HCT116 (cell line): ENCODE results near the gene KLK6. TPM values are rescaled to one million over a fixed set of nuclear protein-coding genes. Genes with fewer than 3 reads are reported as not detected.

ENCODE experiments used
- ATAC-seq: fragments of 200-7000 bp; cut with Tn5 transposase; 2 replicates; pipeline ENCODE4 v1.9.1; 2020; ENCODE audit warnings: mild to moderate bottlenecking, moderate library complexity
- BruUV-seq: library from RNA; stranded (reverse); fragments of 400-500 nt; replicated peaks from 2 replicates; lab custom pipeline; 2021; lab: Mats Ljungman, UMichigan
- CTCF ChIA-PET: fragments of 300-600 bp; sonication (Branson Sonifier 250); formaldehyde crosslinking; loops from one replicate; lab custom pipeline; 2021; ENCODE audit warnings: antibody characterized with exemption; lab: Charles Lee
- POLR2A ChIA-PET: fragments of 300-600, 350-600 bp; sonication (Branson Sonifier 250); formaldehyde crosslinking; loops from one replicate; lab custom pipeline; 2021; ENCODE audit warnings: antibody characterized with exemption; lab: Charles Lee
- RAD21 ChIA-PET, 2 experiments: fragments of 300-600 bp; sonication (Branson Sonifier 250); formaldehyde crosslinking; loops; one replicate each; lab custom pipeline; 2023; ENCODE audit warnings: low total read pairs in 2 of 2; ENCODE audit not compliant: uncharacterized antibody in 2 of 2, unreplicated experiment in 2 of 2, low non-redundant PET in 1 of 2; lab: Charles Lee
- DNase-seq: peaks from one replicate; pipeline ENCODE4 v3.0.0-alpha.2; 2010; ENCODE audit warnings: low read depth, low spot score
- H2AFZ ChIP-seq: fragments of 200-600 bp; shearing (Covaris generic), sonication (generic); 2 replicates; pipeline ENCODE4 v1.6.1; 2017; ENCODE audit warnings: low read depth, mixed run types, mixed read lengths, antibody characterized with exemption, low read length; ENCODE audit not compliant: poor library complexity, severe bottlenecking
- H3K27ac ChIP-seq: 2 replicates; pipeline ENCODE4 v1.5.1; 2012; ENCODE audit warnings: low read depth, low read length
- H3K27me3 ChIP-seq: fragments of 200-600 bp; sonication (generic); 2 replicates; pipeline ENCODE4 v1.6.1; 2016; ENCODE audit warnings: mixed run types, low read length, mixed read lengths; ENCODE audit not compliant: insufficient read depth
- H3K36me3 ChIP-seq, 2 experiments: fragments of 200-500 bp in 1 of 2; fragments of 200-600 bp in 1 of 2; sonication (Bioruptor generic) in 1 of 2; sonication (generic) in 1 of 2; 2 replicates each; pipeline versions ENCODE4 v1.5.1 to v1.6.1; 2014 to 2016; ENCODE audit warnings: low read length in 2 of 2, inconsistent platforms in 1 of 2, mixed read lengths in 1 of 2, mixed run types in 1 of 2; ENCODE audit not compliant: insufficient read depth in 2 of 2, control insufficient read depth in 1 of 2
- H3K4me1 ChIP-seq, 2 experiments: fragments of 200-600 bp in 1 of 2; sonication (generic) in 1 of 2; 2 replicates each; pipeline versions ENCODE4 v1.5.1 to v1.6.1; 2012 to 2017; ENCODE audit warnings: low read length in 2 of 2, inconsistent platforms in 1 of 2, mild to moderate bottlenecking in 1 of 2, mixed read lengths in 1 of 2, mixed run types in 1 of 2, moderate library complexity in 1 of 2; ENCODE audit not compliant: insufficient read depth in 2 of 2, control insufficient read depth in 1 of 2
- H3K4me2 ChIP-seq: fragments of 200-600 bp; sonication (generic); 2 replicates; pipeline ENCODE4 v1.6.1; 2017; ENCODE audit warnings: mixed run types, low read length, mixed read lengths
- H3K4me3 ChIP-seq, 2 experiments: fragments of 200-600 bp in 1 of 2; sonication (generic) in 1 of 2; replicated peaks in 1 of 2; 2 replicates each; pipeline ENCODE4 v1.5.1; 2011 to 2016; ENCODE audit warnings: low read length in 2 of 2, control low read depth in 1 of 2, low read depth in 1 of 2, mild to moderate bottlenecking in 1 of 2, mixed read lengths in 1 of 2, mixed run types in 1 of 2
- H3K79me2 ChIP-seq: fragments of 200-600 bp; sonication (generic); 2 replicates; pipeline ENCODE4 v1.6.1; 2017; ENCODE audit warnings: mild to moderate bottlenecking, mixed run types, low read length, moderate library complexity, mixed read lengths; ENCODE audit not compliant: insufficient read depth
- H3K9ac ChIP-seq: fragments of 200-600 bp; sonication (generic); 2 replicates; pipeline ENCODE4 v1.6.1; 2016; ENCODE audit warnings: low read length, mixed read lengths
- H3K9me2 ChIP-seq: fragments of 200-600 bp; sonication (generic), shearing (Covaris generic); 2 replicates; pipeline ENCODE4 v1.6.1; 2017; ENCODE audit warnings: mixed run types, mild to moderate bottlenecking, moderate library complexity; ENCODE audit not compliant: insufficient read depth
- H3K9me3 ChIP-seq, 2 experiments: fragments of 200-500 bp in 1 of 2; fragments of 200-600 bp in 1 of 2; sonication (Bioruptor generic) in 1 of 2; sonication (generic) in 1 of 2; 2 replicates each; pipeline ENCODE4 v1.6.1; 2014 to 2017; ENCODE audit warnings: low read length in 2 of 2, mixed read lengths in 2 of 2, inconsistent platforms in 1 of 2, low read depth in 1 of 2, mild to moderate bottlenecking in 1 of 2, mixed run types in 1 of 2, moderate library complexity in 1 of 2; ENCODE audit not compliant: control insufficient read depth in 1 of 2, insufficient read depth in 1 of 2
- H4K20me1 ChIP-seq: fragments of 200-600 bp; sonication (generic), shearing (Covaris generic); 2 replicates; pipeline ENCODE4 v1.6.1; 2017; ENCODE audit warnings: mixed run types, mild to moderate bottlenecking, moderate library complexity; ENCODE audit not compliant: insufficient read depth
- ATF3 ChIP-seq: IDR thresholded peaks from 2 replicates; pipeline ENCODE4 v1.6.1; 2012
- CEBPB ChIP-seq: IDR thresholded peaks from 2 replicates; pipeline ENCODE4 v1.6.1; 2012; ENCODE audit warnings: low read depth
- EGR1 ChIP-seq: IDR thresholded peaks from 2 replicates; pipeline ENCODE4 v1.6.1; 2012; ENCODE audit warnings: low read depth
- EZH2phosphoT487 ChIP-seq: fragments of 200-600 bp; IDR thresholded peaks from 2 replicates; pipeline ENCODE4 v1.6.1; 2018; ENCODE audit warnings: antibody characterized with exemption, borderline replicate concordance
- FOSL1 ChIP-seq: IDR thresholded peaks from 2 replicates; pipeline ENCODE4 v1.6.1; 2012; ENCODE audit warnings: low read depth
- MAX ChIP-seq: IDR thresholded peaks from 2 replicates; pipeline ENCODE4 v1.6.1; 2012
- REST ChIP-seq: IDR thresholded peaks from 2 replicates; pipeline ENCODE4 v1.6.1; 2012; ENCODE audit warnings: low read depth
- SIN3A ChIP-seq: IDR thresholded peaks from 2 replicates; pipeline ENCODE4 v1.6.1; 2012; ENCODE audit warnings: low read depth
- YY1 ChIP-seq: IDR thresholded peaks from 2 replicates; pipeline ENCODE4 v1.6.1; 2011; ENCODE audit warnings: low read length, low read depth, moderate library complexity, mild to moderate bottlenecking; ENCODE audit not compliant: insufficient replicate concordance; ENCODE audit errors: extremely low read depth
- ZFX ChIP-seq: fragments of 450-650 bp; IDR thresholded peaks from 2 replicates; pipeline ENCODE4 v1.6.1; 2017
- intact Hi-C: fragments of 100-400 bp; cut with micrococcal nuclease; formaldehyde crosslinking; loops from 2 replicates; pipeline ENCODE4 v1.10.0; 2022
- total RNA-seq: library from RNA; stranded (reverse); gene quantifications from one replicate; pipeline ENCODE4 v1.2.1, GENCODE V29; 2021; ENCODE audit not compliant: unreplicated experiment

Gene KLK6
- total RNA-seq, 1 experiment from 2014 or later: 40.5 TPM

GRCh38 chr19:50928831-50929230 lies 40.6 kb downstream of the KLK6 start (continued):
- TF ChIP-seq REST (no peak), EGR1 (no peak), SIN3A (no peak), MAX (no peak), FOSL1 (no peak), ATF3 (no peak)

- Histone ChIP-seq H3K36me3 (no peaks in the 10 kb centered on the region), H4K20me1 (no peaks in the 10 kb centered on the region), H3K27ac (no peak overlapping the region), H3K27me3 (no peaks in the 10 kb centered on the region), H2AFZ (no peak overlapping the region), H3K9me2 (no peaks in the 10 kb centered on the region), H3K9ac (no peak overlapping the region), H3K4me3 (no peak overlapping the region), H3K79me2 (no peaks in the 10 kb centered on the region), H3K4me1 (peaks cover 26 to 34% of the 10 kb centered on the region in 2 experiments), H3K9me3 (no peaks in the 10 kb centered on the region), H3K4me2 (no peak overlapping the region)
- CTCF ChIA-PET: interaction anchor here (2.1 kb wide), 1 partner anchor 91 kb away, joined by 7 read pairs; no protein-coding TSS in a partner anchor
- no peak for DNase-seq
- RAD21 ChIA-PET: no interaction called here
- BruUV-seq: no TSS peak
- no peak for ATAC-seq
- no peak for TF ChIP-seq YY1
- TF ChIP-seq ZFX: no peak
- TF ChIP-seq CEBPB: no peak
- TF ChIP-seq EZH2phosphoT487: no peak
- intact Hi-C loops: no loop called here
- POLR2A ChIA-PET: no interaction called here
Measured at GRCh38 chr19:50926144-50926543, 43.2 kb downstream of the KLK6 start.
